Glomerular endothelial cell (primary cell): Measurements from ENCODE around the gene MRPS25. TPM values are rescaled to one million over a fixed set of nuclear protein-coding genes. Genes with fewer than 3 reads are reported as not detected.
"Not testable (repeated sequence)": the region's sequence is repeated elsewhere in the genome, so short reads cannot be mapped to it uniquely, and the experiment has no call there.

Experiments used
- DNase-seq: peaks from one replicate; pipeline ENCODE4 v3.0.0-alpha.2; 2011; ENCODE audit warnings: low read depth, low spot score; ENCODE audit errors: extremely low read depth
- total RNA-seq: library from RNA; depleted of rRNA; stranded (reverse); fragments of >200 nt; gene quantifications from 2 replicates; pipeline ENCODE4 v1.2.3, GENCODE V29; 2015

The MRPS25 gene
- total RNA-seq, 1 donor from 2014 or later: 18.1 TPM

DNA sequence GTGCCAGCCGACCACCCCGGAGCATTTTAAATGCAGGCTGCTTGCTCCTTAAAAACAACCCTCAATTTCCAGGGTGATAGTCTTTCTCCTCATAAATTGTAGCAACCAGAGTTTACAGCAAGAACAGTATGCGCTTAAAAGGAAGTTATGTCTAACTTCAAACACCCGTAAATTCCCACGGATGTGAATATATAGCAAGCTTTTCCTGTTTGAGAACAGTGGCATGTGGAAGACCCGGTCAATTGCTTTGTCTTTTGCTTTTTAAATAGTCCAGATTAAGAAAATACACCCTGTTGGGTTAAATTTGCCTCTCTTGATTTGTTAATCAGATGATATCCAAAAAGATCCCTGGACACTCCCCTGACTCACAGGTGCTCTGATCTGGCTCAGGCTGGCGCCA is 20.8 kb downstream of the MRPS25 start:
- DNase-seq: no peak

GRCh38 chr3:15043408-15044171 is 21.5 kb downstream of the MRPS25 start:
- DNase-seq: no peak

- DNase-seq: no peak
Measured at GRCh38 chr3:15042936-15043335, 22.2 kb downstream of the MRPS25 start.

- no peak for DNase-seq
Measured at GRCh38 chr3:15041950-15042349, 23.2 kb downstream of the MRPS25 start.

DNA sequence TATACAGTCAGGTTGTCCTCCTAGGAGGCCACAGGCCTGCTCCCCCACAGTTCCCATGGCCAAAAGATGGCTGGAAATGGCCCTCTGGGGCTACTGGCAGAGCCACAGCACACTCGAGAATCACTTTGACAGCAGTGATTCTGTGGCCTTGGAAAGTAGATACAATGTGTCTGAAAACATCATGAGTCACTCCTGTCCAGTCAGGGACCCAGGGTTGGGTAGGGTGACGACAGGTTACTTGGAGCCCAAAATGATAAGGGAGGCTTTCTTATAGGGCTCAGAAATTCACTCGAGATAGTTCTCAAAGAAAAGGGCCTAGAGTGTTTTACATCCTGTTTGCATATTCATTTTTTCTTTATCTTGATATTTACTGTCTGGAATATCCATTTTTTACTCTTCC is 24.3 kb downstream of the MRPS25 start:
- DNase-seq: no peak

DNA sequence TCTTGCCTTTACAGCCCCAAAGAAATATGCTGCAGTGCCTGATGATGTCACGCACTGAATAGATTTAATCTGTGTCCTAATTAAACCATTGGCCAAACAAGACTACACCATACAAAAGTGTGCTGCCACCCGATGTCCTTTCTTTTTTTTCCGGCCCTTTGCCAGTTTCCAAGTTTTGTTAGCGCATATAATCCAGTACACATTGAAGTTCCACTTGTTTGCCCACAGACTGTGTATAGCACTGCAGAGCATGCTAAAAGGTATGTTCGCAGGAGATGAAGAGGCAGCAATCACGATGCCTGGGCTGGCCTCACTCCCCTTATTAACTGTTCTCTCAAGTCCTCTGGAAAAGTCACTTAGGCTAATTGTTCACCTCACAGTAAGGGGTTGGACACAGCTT is 26.8 kb downstream of the MRPS25 start:
- DNase-seq: no peak

GRCh38 chr3:15033103-15033502 is 32.0 kb downstream of the MRPS25 start:
- no peak for DNase-seq

DNA sequence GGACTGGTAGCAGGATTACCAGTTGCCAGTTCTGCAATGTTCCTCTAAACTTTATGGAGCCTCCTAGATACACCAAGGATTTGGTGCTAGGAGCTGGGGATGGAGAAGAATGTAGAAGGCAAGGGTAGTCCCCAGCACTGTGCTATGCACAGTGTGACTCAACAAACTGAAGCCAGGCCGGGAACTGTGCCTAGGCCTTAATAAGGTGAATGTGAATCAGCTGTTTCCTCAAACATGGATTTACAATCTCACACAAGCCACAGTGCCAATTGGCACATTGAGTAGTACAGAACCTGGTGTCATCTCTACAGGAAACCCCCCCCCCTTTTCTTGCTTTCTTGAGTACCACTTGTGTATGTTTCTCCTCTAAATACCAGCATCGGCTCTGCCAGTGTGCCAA is 32.5 kb downstream of the MRPS25 start:
- no peak for DNase-seq

DNA sequence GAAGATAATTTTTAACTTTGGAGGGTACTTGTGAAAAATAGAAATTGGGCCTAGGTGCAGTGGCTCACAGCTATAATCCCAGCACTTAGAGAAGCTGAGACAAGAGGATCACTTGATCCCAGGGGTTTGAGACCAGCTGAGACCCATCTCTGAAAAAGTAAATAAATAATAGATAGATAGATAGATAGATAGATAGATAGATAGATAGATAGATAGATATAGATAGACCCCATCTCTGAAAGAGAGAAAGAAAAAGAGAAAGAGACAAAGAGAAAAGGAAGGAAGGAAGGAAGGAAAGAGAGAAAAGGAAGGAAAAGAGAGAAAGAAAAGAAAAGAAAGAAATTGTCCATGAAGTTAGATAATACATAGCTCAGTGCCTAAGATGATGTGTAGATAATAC is 35.5 kb downstream of the MRPS25 start:
- no peak for DNase-seq

GRCh38 chr3:15023719-15024118 is 41.4 kb downstream of the MRPS25 start:
- DNase-seq: no peak

DNA sequence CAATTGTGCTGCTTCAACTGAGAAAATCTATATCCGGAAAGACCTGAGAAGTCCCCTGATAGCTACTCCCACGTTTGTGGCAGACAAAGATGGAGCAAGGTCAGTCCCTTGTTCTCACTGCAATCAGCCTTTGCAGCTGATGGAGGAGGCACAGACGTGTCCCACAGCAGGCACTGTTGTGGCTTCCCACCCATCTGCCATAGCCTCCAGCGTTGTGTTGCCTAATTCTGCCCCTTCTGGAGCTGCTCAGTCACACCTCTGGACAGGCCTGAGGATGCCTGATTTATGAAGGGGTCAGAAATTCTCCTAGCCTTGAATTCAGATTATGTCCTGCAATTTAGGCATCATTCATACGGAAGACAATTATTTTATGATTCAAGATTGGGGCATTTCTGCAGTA is 41.9 kb downstream of the MRPS25 start:
- DNase-seq: no peak

DNA sequence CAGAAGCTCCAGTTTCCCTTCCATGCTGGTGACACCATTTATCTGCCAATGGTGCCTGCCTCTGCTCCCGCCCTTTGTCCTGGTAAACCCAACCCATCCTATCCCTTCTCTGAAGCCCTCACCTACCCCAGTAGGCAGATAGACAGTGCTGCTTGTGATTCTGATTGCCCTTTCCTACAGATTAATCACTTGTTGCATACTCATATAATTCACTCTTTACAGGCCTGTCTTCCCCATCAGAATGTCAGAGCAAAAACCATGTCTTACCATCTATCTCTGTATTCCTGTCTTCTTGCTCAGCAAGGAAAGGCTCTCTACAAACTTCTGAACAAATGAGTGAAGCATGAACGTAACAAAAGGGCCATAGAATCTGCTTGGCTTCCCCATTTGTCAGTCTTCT is 47.9 kb downstream of the MRPS25 start:
- no peak for DNase-seq

DNA sequence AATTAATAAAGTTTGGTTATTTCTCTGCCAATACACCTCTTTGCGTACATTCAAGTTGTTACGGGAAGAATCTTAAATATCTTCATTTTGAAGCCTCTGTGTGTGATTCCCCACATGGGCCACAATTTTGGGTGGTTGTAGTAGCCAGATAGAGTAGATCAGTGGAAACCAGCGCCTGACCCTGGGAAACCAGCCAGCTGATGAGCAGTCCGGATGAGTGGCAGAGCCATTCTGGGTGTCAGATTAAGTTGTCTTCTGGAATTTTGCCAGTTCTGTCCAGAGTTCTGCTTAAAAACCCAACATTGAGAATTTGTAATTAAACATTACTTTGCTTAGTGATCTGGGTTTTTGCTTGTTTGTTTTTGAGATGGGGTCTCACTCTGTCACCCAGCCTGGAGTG is 49.7 kb downstream of the MRPS25 start:
- no peak for DNase-seq

- DNase-seq: no peak
Measured at GRCh38 chr3:15014606-15015328, 50.3 kb downstream of the MRPS25 start.

- no peak for DNase-seq
Measured at GRCh38 chr3:15011174-15011573, 53.9 kb downstream of the MRPS25 start.

DNA sequence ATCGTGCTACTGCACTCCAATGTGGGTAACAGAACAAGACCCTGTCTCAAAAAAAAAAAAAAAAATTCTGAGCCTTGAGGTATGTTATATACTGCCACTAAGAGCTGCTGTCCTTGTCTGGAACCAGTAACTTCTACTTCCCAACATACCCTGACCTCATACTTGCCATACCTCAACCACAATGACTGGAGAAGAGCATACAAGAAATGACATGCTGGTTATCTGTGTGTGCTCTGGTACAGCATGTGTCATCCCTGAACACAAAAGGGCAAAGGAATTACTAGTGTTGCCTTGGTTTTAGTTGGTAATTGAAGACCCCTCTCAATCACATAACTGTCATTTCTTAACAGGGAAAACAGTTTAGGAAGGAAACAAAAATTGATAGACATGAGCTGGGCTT is 54.5 kb downstream of the MRPS25 start:
- DNase-seq: no peak

GRCh38 chr3:15009167-15009566 is 55.9 kb downstream of the MRPS25 start:
- no peak for DNase-seq

DNA sequence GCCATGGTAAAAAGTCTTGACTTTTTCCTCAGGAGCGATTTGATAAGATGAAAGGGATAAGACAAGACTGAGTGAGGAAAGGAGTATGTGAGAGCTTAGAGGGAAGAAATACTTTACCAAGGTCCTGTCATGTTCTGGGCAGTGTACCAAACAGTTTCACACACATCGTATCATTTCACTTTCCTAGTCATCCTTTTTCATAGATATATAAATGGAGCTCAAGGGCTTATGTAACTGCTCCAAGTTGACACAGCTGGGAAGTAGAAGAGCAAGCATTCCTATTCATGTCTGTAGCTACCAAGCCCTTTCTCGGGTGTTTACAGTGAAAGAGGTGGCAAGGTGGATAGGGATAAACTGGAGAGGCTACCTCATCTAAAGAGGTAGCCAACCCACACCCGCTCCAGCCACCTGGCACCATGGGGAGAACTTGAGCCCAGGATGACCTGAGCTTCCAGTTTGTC is 57.4 kb downstream of the MRPS25 start:
- no peak for DNase-seq

DNA sequence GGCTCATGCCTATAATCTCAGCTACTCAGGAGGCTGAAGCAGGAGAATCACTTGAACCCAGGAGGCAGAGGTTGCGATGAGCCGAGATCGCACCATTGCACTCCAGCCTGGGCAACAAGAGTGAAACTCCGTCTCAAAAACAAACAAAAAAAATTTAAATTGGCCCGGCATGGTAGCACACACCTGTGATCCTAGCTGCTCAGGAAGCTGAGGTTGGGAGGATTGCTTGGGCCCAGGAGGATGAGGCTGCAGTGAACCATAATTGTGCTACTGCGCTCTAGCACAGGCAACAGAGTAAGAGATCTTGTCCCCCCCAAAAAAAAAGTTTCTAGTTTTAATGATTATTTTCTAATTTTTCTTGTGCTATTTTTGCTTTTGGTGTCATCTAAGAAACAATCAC is 65.9 kb downstream of the MRPS25 start:
- not testable (repeated sequence) for DNase-seq
